IPS-11a (cell line): ENCODE measurements around the gene TMEM109.
A peak's percentile ranks its signal among the peaks of the same experiment; 100 is the strongest.

Experiments used
- H3K4me3 ChIP-seq: one replicate; pipeline ENCODE4 v1.5.1; 2013; ENCODE audit warnings: low read depth, low read length, control low read depth

Gene TMEM109, protein sequence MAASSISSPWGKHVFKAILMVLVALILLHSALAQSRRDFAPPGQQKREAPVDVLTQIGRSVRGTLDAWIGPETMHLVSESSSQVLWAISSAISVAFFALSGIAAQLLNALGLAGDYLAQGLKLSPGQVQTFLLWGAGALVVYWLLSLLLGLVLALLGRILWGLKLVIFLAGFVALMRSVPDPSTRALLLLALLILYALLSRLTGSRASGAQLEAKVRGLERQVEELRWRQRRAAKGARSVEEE

GRCh38 chr11:60913793-60914632 lies at the start of gene TMEM109:
TSS of gene TMEM109 (plus strand) at chr11:60914158. CDS start at chr11:60919694, 5,536 bp downstream.
- H3K4me3 ChIP-seq: peak within 1 kb of the TSS; percentile 55

- H3K4me3 ChIP-seq: no peak overlapping the region
These were observed 49.0 kb upstream of the TMEM109 start for GRCh38 chr11:60864856-60865513.

DNA sequence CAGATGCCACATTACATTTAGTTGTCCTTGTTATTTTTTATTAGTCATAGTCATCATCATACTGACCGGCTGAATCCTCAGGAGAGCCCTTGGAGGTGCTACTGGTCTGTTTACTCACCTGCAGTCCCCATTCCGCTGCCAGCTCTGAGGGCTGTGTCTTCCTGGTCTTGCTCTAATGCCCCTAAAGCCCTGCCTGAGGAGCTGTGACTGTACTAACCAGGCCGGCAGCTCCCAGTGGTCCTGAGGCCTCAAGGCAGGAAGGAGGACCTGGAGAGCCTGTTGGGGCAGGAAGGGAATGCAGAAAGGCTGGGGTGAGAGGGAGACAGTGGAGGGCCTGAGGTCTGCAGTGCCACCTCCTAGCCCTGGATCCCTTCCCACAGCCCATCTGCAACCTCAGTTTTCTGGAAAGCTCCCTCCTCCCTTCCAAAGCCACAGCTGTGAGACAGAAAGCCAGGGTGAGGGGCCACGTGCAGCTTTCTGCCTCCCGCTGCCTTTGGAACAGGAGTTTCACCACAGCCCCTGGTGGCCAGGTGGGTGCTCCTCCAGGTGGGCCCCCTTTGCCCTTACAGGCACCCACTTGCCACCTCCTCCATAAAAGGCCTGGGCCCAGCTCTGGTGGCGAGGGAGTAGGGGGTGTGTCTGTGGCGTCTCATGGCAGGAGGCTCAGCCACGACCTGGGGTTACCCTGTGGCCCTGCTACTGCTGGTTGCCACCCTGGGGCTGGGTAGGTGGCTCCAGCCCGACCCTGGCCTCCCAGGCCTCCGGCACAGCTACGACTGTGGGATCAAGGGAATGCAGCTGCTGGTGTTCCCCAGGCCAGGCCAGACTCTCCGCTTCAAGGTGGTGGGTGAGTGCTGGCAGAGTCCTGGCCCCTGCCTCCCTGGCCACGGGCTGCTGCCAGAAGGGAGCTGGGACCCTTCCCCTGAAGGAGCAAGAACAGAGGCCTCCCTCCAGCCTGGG lies 46.8 kb upstream of the TMEM109 start, which contains the start of gene ZP1:
Gene ZP1, plus strand, starts transcription at position 632 of the 960 bp plus-strand sequence. Its CDS starts 20 bp downstream, at position 652.
- H3K4me3 ChIP-seq: no peak within 1 kb of the TSS

DNA sequence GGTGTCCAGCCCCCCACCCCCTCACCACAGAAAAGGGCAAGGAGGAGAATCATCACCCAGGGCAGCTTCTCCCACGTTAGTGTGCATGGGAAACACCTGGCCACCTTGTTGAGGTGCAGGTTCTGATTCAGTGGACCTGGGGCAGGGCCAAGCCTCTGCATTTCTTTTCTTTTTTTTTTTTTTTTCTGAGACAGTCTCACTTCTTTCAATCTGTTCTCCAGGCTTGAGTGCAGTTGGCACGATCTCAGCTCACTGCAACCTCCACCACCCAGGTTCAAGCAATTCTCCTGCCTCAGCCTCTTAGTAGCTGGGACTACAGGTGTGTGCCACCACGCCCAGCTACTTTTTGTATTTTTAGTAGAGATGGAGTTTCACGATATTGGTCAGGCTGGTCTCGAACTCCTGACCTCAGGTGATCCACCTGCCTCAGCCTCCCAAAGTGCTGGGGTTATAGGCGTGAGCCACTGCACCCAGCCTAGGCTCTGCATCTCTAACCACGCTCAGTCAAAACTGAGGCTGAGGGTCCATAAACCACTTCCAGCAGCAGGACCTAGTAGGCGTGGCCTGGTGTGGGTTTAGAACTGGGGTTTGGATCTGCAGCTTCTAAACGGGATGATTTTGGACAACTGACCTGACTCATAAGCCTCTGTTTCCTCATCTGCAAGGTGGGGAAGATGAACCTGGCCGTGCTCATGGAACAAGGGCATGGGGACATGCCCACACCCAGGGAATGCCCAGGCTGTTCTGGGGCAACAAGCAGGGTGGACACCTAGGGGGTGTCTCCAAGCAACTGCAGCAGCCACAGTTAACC lies 45.9 kb upstream of the TMEM109 start:
- no peak overlapping the region for H3K4me3 ChIP-seq

DNA sequence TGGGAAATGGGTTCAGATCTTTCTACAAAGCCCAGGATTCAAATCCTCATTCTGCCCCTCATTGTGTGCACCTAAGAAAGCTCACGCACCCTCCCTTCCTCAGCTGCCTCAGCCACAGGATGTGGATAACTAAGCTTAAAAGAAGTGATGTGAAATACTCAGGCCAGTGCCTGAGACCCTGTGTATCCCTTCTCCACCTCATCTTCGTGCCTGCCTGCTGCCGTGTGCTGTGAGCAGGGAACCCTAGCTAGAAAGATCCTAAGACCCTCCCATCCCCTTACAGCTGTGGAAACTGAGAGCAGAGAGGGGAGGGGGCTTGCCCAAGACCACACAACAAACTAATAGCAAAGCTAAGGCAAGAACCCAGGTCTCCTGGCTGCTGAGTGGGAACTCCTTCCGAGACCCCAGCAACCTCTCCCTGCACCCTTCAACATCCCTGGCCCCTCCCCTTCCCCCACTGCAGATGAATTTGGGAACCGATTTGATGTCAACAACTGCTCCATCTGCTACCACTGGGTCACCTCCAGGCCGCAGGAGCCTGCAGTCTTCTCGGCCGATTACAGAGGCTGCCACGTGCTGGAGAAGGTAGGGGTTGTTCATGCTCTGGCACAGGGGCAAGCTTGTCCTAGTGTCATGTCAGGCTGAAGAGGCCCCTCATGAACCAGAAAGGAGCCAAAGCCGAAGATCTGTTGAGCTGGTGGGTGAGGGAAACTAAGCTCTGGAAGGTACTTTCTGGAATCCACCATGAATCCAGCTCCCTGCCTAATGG lies 45.1 kb upstream of the TMEM109 start:
- H3K4me3 ChIP-seq: no peak overlapping the region

GRCh38 chr11:60869451-60869825 lies 44.5 kb upstream of the TMEM109 start:
- no peak overlapping the region for H3K4me3 ChIP-seq

DNA sequence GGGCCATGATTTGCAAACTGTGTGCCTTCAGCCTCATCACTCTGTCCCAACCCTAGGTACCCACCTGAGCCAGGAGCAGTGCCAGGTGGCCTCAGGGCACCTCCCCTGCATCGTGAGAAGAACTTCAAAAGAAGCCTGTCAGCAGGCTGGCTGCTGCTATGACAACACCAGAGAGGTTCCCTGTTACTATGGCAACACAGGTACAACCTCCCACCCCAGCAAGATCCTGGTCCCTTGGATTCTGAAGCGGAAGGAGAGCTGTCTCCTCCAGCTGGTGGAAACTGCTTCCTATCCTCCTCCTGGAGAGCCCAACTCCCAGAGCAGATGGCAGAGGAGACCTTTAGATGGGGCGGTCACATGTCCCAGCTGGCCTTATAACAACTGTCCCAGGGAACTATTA lies 43.7 kb upstream of the TMEM109 start:
- H3K4me3 ChIP-seq: no peak overlapping the region

GRCh38 chr11:60870733-60871377 lies 43.1 kb upstream of the TMEM109 start:
- no peak overlapping the region for H3K4me3 ChIP-seq

GRCh38 chr11:60871378-60872061 lies 42.4 kb upstream of the TMEM109 start:
- no peak overlapping the region for H3K4me3 ChIP-seq

GRCh38 chr11:60872124-60872960 lies 41.6 kb upstream of the TMEM109 start:
- H3K4me3 ChIP-seq: no peak overlapping the region

GRCh38 chr11:60872961-60873524 lies 40.9 kb upstream of the TMEM109 start:
- H3K4me3 ChIP-seq: no peak overlapping the region

DNA sequence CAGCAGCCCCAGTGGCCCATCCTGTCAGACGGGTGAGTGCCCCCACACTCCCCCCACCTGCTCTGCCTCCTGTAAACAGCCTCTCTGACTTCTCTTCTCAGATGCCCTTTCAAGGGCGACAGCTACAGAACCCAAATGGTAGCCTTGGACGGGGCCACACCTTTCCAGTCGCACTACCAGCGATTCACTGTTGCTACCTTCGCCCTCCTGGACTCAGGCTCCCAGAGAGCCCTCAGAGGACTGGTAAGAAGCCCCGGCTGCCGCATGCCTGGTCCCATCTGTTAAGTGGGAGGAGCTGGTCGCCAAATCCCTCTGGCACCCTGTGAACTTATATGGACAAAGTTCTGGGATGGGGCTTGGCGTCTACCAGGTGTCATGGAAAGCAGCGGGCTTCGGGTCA lies 40.4 kb upstream of the TMEM109 start:
- no peak overlapping the region for H3K4me3 ChIP-seq

DNA sequence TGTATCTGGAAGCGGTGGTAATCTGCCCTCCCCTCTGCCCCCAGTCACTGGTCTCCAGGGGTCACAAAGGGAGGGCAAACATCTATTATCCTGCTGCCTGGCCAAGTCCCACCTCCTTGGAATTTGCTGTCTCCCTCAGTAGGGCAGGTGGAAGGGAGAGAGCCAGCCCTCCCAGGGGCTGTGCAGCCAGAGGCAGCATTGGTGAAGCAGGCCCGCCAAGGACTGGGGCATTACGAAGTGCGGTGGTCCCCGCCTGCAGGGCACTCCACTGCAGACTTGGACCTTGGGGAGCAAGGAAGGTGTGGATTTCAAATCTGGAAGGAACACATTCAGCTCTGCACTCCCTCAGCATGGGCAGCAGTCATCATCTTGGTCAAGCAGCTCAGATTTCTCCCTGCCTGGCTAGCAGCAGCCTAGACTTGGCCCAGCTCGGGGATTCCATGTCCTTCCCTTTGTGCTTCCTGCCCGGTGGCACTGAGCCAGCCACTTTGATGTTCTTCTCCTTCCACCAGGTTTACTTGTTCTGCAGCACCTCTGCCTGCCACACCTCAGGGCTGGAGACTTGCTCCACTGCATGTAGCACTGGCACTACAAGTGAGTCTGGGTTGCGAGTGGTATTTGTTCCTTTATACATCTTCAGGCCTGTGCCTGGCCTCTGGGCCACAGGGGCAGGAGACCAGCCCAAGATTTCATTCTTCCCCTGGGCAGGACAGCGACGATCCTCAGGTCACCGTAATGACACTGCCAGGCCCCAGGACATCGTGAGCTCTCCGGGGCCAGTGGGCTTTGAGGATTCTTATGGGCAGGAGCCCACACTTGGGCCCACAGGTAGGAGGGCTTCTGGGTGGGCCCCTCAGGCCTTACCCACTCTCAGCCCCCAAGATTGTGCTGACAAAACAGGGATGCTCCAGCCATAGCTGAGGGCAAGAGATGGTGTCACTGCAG lies 39.3 kb upstream of the TMEM109 start:
- H3K4me3 ChIP-seq: no peak overlapping the region

GRCh38 chr11:60875366-60876167 lies 38.4 kb upstream of the TMEM109 start:
- H3K4me3 ChIP-seq: no peak overlapping the region

GRCh38 chr11:60876168-60876485 lies 37.8 kb upstream of the TMEM109 start:
- H3K4me3 ChIP-seq: no peak overlapping the region
